HepG2 (cell line): ENCODE data around the gene TMCC1. TPM values are rescaled to one million over a fixed set of nuclear protein-coding genes. Genes with fewer than 3 reads are reported as not detected.
A peak's percentile ranks its signal among the peaks of the same experiment; 100 is the strongest.

ENCODE experiments used
- BRD4 ChIP-seq: sonication (generic); formaldehyde crosslinking; IDR thresholded peaks from 2 replicates; pipeline ENCODE4 v1.4.0; 2020; ENCODE audit warnings: missing genetic modification reagents
- CAMTA2 ChIP-seq: sonication (generic); formaldehyde crosslinking; IDR thresholded peaks from 2 replicates; pipeline ENCODE4 v1.4.0; 2020; ENCODE audit warnings: mild to moderate bottlenecking, missing genetic modification reagents, borderline replicate concordance
- MED8 ChIP-seq: sonication (generic); formaldehyde crosslinking; IDR thresholded peaks from 2 replicates; pipeline ENCODE4 v1.8.1; 2023; ENCODE audit warnings: mild to moderate bottlenecking, missing genetic modification reagents; ENCODE audit not compliant: insufficient replicate concordance
- MEIS1 ChIP-seq: sonication (generic); formaldehyde crosslinking; IDR thresholded peaks from 2 replicates; pipeline ENCODE4 v1.9.0; 2021; ENCODE audit warnings: mild to moderate bottlenecking, missing genetic modification reagents, moderate library complexity, borderline replicate concordance
- NCOA1 ChIP-seq: sonication (generic); formaldehyde crosslinking; IDR thresholded peaks from 2 replicates; pipeline ENCODE4 v1.9.0; 2021; ENCODE audit warnings: missing genetic modification reagents
- SIN3A ChIP-seq: IDR thresholded peaks from 2 replicates; pipeline ENCODE4 v1.6.1; 2011; ENCODE audit warnings: low read depth, mild to moderate bottlenecking, control low read depth, low read length, borderline replicate concordance
- ZIK1 ChIP-seq: sonication (generic); formaldehyde crosslinking; IDR thresholded peaks from 2 replicates; pipeline ENCODE4 v1.5.0; 2020; ENCODE audit warnings: mild to moderate bottlenecking, low read depth, missing genetic modification reagents, borderline replicate concordance
- ZNF34 ChIP-seq: sonication (generic); formaldehyde crosslinking; IDR thresholded peaks from 2 replicates; pipeline ENCODE4 v1.4.0; 2020; ENCODE audit warnings: mild to moderate bottlenecking, missing genetic modification reagents, borderline replicate concordance
- ZNF383 ChIP-seq: sonication (generic); formaldehyde crosslinking; IDR thresholded peaks from 2 replicates; pipeline ENCODE4 v1.4.0; 2020; ENCODE audit warnings: missing genetic modification reagents, mild to moderate bottlenecking, borderline replicate concordance
- polyA plus RNA-seq, 8 experiments: library from polyadenylated mRNA; depleted of rRNA in 3 of 8; stranded (reverse) in 7 of 8; unstranded in 1 of 8; fragments of >200 nt; fragmentation: Illumina TruSeq in 4 of 8; extraction: Trizol in 4 of 8; gene quantifications; 2 replicates each; pipeline versions ENCODE4 v1.2.1 to v1.2.3, GENCODE V29; 2011 to 2016; ENCODE audit warnings: low read depth in 4 of 8, missing spikeins in 1 of 8, mixed read lengths in 1 of 8; ENCODE audit not compliant: insufficient read depth in 1 of 8
- total RNA-seq, 5 experiments: library from RNA; depleted of rRNA; stranded (reverse); fragments of >200 nt; fragmentation: Illumina TruSeq; extraction: Trizol; gene quantifications; 2 replicates each; pipeline ENCODE4 v1.2.3, GENCODE V29; 2016; ENCODE audit warnings: low read depth in 1 of 5
- TF ChIP-seq, protein P1 (sequence below): sonication (generic); formaldehyde crosslinking; IDR thresholded peaks from 2 replicates; pipeline ENCODE4 v1.5.0; 2020; ENCODE audit warnings: missing genetic modification reagents, mild to moderate bottlenecking, borderline replicate concordance
- TF ChIP-seq, protein P2 (sequence below): sonication (generic); formaldehyde crosslinking; IDR thresholded peaks from 2 replicates; pipeline ENCODE4 v1.4.0; 2020; ENCODE audit warnings: mild to moderate bottlenecking, missing genetic modification reagents, borderline replicate concordance
- TF ChIP-seq, protein P3 (sequence below): sonication (generic); formaldehyde crosslinking; IDR thresholded peaks from 2 replicates; pipeline ENCODE4 v1.4.0; 2020; ENCODE audit warnings: missing genetic modification reagents; ENCODE audit errors: not compliant biosample characterization
- TF ChIP-seq, protein P4 (sequence below): IDR thresholded peaks from 2 replicates; pipeline ENCODE4 v1.6.1; 2016; ENCODE audit warnings: mild to moderate bottlenecking, missing biosample characterization, missing genetic modification reagents
- TF ChIP-seq, protein P5 (sequence below): sonication (generic); formaldehyde crosslinking; IDR thresholded peaks from 2 replicates; pipeline ENCODE4 v1.4.0; 2020; ENCODE audit warnings: missing genetic modification reagents

Gene TMCC1
- total and polyA plus RNA-seq, 2 of the 13 experiments (the other 11 are each of a cell fraction or from before 2014, with no cell fraction given): 12.1 to 264 TPM

DNA sequence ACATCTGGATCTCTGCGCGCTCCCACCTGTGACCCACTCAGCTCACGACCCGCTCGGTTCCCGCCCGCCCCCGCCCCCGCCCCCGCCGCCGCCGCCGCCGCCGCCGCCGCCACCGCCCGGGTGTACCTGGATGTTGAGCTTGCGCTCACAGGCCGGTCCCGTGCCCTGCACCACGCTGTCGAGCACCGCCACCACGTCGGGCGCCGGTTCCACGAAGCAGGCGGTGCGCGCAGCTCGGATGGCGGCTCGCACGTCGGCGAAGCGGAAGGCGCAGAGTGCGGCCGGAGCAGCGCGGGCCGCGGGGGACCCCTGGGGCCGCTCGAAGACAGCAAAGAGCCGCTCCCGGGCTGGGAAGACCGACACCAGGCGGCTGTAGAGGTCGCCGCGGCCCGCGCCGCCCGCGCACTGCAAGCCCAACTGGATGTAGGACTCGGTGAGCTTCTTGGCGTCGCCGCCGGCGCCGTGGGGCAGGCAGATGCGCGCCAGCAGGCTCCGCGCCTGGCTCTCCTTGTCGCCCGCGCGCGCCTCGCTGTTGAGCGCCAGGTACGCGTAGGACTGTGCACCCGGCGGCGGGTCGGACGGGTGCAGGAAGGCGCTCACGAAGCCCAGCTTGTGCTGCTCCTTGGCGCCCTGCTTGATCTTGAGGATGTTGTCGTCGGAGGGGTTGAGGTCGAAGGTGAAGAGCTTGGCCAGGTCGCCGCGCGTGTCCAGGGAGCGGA is 288.1 kb downstream of the TMCC1 start (continued):
- TF ChIP-seq, protein P1, sequence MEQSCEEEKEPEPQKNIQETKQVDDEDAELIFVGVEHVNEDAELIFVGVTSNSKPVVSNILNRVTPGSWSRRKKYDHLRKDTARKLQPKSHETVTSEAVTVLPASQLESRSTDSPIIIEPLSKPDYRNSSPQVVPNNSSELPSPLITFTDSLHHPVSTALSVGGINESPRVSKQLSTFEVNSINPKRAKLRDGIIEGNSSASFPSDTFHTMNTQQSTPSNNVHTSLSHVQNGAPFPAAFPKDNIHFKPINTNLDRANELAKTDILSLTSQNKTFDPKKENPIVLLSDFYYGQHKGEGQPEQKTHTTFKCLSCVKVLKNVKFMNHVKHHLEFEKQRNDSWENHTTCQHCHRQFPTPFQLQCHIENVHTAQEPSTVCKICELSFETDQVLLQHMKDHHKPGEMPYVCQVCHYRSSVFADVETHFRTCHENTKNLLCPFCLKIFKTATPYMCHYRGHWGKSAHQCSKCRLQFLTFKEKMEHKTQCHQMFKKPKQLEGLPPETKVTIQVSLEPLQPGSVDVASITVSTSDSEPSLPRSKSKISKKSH: peak; percentile 42; the same call in 1 of the 2 replicates
- TF ChIP-seq ZNF383 (CRISPR knock-in tag) (no peak), CAMTA2 (peak; percentile 62; the same call in 1 of the 2 replicates), MEIS1 (CRISPR knock-in tag) (peak; percentile 16; the same call in 1 of the 2 replicates), ZNF34 (CRISPR knock-in tag) (no peak), BRD4 (CRISPR knock-in tag) (0 out of 2 replicates have a peak, but pooled peaks have one; percentile 7), MED8 (CRISPR knock-in tag) (peak; percentile 11), ZIK1 (CRISPR knock-in tag) (peak; percentile 74; the same call in 1 of the 2 replicates), NCOA1 (CRISPR knock-in tag) (0 out of 2 replicates have a peak, but pooled peaks have one; percentile 40), SIN3A (no peak)
- TF ChIP-seq, protein P2, sequence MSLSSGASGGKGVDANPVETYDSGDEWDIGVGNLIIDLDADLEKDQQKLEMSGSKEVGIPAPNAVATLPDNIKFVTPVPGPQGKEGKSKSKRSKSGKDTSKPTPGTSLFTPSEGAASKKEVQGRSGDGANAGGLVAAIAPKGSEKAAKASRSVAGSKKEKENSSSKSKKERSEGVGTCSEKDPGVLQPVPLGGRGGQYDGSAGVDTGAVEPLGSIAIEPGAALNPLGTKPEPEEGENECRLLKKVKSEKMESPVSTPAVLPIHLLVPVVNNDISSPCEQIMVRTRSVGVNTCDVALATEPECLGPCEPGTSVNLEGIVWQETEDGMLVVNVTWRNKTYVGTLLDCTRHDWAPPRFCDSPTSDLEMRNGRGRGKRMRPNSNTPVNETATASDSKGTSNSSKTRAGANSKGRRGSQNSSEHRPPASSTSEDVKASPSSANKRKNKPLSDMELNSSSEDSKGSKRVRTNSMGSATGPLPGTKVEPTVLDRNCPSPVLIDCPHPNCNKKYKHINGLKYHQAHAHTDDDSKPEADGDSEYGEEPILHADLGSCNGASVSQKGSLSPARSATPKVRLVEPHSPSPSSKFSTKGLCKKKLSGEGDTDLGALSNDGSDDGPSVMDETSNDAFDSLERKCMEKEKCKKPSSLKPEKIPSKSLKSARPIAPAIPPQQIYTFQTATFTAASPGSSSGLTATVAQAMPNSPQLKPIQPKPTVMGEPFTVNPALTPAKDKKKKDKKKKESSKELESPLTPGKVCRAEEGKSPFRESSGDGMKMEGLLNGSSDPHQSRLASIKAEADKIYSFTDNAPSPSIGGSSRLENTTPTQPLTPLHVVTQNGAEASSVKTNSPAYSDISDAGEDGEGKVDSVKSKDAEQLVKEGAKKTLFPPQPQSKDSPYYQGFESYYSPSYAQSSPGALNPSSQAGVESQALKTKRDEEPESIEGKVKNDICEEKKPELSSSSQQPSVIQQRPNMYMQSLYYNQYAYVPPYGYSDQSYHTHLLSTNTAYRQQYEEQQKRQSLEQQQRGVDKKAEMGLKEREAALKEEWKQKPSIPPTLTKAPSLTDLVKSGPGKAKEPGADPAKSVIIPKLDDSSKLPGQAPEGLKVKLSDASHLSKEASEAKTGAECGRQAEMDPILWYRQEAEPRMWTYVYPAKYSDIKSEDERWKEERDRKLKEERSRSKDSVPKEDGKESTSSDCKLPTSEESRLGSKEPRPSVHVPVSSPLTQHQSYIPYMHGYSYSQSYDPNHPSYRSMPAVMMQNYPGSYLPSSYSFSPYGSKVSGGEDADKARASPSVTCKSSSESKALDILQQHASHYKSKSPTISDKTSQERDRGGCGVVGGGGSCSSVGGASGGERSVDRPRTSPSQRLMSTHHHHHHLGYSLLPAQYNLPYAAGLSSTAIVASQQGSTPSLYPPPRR: 0 out of 2 replicates have a peak, but pooled peaks have one; percentile 16
- TF ChIP-seq, protein P3, sequence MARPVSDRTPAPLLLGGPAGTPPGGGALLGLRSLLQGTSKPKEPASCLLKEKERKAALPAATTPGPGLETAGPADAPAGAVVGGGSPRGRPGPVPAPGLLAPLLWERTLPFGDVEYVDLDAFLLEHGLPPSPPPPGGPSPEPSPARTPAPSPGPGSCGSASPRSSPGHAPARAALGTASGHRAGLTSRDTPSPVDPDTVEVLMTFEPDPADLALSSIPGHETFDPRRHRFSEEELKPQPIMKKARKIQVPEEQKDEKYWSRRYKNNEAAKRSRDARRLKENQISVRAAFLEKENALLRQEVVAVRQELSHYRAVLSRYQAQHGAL: peak; percentile 63
- TF ChIP-seq, protein P4, sequence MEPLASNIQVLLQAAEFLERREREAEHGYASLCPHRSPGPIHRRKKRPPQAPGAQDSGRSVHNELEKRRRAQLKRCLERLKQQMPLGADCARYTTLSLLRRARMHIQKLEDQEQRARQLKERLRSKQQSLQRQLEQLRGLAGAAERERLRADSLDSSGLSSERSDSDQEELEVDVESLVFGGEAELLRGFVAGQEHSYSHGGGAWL (CRISPR knock-in tag): peak; percentile 32; the same call in 1 of the 2 replicates
- TF ChIP-seq, protein P5, sequence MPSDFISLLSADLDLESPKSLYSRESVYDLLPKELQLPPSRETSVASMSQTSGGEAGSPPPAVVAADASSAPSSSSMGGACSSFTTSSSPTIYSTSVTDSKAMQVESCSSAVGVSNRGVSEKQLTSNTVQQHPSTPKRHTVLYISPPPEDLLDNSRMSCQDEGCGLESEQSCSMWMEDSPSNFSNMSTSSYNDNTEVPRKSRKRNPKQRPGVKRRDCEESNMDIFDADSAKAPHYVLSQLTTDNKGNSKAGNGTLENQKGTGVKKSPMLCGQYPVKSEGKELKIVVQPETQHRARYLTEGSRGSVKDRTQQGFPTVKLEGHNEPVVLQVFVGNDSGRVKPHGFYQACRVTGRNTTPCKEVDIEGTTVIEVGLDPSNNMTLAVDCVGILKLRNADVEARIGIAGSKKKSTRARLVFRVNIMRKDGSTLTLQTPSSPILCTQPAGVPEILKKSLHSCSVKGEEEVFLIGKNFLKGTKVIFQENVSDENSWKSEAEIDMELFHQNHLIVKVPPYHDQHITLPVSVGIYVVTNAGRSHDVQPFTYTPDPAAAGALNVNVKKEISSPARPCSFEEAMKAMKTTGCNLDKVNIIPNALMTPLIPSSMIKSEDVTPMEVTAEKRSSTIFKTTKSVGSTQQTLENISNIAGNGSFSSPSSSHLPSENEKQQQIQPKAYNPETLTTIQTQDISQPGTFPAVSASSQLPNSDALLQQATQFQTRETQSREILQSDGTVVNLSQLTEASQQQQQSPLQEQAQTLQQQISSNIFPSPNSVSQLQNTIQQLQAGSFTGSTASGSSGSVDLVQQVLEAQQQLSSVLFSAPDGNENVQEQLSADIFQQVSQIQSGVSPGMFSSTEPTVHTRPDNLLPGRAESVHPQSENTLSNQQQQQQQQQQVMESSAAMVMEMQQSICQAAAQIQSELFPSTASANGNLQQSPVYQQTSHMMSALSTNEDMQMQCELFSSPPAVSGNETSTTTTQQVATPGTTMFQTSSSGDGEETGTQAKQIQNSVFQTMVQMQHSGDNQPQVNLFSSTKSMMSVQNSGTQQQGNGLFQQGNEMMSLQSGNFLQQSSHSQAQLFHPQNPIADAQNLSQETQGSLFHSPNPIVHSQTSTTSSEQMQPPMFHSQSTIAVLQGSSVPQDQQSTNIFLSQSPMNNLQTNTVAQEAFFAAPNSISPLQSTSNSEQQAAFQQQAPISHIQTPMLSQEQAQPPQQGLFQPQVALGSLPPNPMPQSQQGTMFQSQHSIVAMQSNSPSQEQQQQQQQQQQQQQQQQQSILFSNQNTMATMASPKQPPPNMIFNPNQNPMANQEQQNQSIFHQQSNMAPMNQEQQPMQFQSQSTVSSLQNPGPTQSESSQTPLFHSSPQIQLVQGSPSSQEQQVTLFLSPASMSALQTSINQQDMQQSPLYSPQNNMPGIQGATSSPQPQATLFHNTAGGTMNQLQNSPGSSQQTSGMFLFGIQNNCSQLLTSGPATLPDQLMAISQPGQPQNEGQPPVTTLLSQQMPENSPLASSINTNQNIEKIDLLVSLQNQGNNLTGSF (CRISPR knock-in tag): 0 out of 2 replicates have a peak, but pooled peaks have one; percentile 39
